ENCODE measurements around the gene FAM161B. TPM values are rescaled to one million over a fixed set of nuclear protein-coding genes. Genes with fewer than 3 reads are reported as not detected.

FAM161B gene, protein sequence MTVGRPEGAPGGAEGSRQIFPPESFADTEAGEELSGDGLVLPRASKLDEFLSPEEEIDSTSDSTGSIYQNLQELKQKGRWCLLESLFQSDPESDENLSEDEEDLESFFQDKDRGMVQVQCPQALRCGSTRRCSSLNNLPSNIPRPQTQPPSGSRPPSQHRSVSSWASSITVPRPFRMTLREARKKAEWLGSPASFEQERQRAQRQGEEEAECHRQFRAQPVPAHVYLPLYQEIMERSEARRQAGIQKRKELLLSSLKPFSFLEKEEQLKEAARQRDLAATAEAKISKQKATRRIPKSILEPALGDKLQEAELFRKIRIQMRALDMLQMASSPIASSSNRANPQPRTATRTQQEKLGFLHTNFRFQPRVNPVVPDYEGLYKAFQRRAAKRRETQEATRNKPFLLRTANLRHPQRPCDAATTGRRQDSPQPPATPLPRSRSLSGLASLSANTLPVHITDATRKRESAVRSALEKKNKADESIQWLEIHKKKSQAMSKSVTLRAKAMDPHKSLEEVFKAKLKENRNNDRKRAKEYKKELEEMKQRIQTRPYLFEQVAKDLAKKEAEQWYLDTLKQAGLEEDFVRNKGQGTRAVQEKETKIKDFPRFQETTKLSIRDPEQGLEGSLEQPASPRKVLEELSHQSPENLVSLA
- 1.6 to 2.0 TPM (median 1.9 TPM) in 5 replicates for total RNA-seq (2022; extraction: Qiagen RNA extraction; ENCODE audit: low read depth)

DNA sequence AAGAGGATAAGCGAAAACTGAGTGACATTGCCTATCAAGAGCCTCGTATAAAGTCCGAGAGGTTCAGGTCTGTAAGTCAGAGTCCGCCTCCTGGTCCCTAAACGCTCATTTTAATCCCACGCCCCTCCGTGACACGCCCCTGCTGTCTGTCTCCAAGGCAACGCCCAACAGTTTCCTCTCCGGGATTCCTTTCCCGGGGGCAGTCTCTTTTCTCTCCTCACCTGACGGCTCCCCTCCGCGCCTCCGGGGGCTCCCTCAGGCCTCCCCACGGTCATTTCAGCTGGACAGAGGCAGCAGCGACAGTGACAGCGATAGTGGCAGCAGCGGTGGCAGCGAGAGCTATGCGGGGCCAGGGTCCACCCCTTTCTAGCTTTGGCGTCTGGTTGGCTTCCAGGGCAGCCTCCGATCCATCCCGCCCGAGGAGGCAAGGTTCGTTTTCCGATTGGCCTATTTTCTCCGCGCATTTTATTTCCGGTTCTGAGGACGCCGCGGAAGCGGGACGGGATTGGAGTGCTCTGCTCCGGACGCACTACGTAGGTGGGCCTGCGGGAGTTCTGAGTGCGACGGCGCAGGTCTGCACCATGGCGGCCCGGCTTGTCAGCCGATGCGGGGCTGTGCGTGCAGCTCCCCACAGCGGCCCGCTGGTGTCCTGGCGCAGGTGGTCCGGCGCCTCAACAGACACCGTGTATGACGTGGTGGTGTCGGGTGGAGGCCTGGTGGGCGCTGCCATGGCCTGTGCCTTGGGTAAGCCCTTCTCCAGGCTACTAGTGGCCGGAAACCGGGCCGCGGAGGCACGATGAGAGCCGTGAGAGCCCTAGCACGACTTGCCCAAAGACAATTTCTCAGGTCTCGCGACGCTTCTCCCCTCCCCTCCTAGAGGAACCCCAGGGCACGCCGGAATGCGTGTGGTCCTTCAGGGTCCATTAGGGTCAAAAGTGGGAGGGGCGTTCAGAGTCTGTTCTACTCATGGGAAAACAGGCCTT is at the start of gene FAM161B, which contains the start of gene COQ6:
Gene FAM161B (minus strand): TSS at position 343 of the 983 bp plus-strand sequence. CDS start 68 bp downstream, at position 275.
Gene COQ6 (plus strand): TSS at position 551 of the 983 bp plus-strand sequence. CDS start 31 bp downstream, at position 582.

DNA sequence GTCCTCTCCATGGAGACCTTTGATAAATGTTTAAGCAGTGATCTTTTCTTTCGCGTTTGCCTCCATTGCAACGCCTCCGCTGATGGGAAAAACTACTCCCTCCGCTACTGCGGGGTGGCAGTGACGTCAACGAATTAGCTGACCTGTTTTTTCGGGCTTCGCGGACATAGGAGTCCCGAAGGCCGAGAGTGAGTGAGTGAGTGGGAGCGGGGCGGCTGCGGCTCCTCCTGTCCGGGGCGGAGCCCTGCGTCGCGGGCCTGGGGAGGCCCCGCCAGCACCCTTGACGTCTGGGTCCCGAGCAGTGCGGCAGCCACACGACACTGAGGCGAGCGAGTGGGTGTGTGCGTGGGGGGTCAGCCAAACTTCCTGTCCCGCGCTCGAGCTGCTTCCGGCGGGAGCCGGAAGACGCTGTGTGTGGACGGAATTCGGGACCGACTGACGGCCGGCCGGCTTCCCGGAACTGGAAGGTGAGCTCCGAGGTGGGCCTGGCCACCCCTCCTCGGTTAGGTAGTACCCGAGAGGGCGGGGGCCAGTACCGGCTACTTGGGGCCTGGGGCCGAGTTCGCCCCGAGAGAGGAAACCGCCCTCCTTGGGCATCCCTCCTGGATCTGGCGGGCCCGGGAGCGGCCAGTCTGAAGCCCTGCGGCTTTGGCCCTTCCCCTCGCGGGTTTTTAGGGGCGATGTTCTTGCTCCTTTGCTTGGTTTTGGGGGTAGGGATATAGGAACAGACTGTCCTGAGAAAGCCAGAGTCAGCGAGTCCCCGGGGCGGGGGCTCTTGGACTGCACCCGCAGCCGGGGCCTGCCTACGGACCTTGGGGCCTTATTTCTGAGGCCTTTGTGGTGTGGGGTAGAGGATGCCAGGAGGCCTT is 63.2 kb downstream of the FAM161B start, which contains the start of gene ZNF410:
Gene ZNF410 (plus strand): TSS at position 411 of the 869 bp plus-strand sequence. CDS start 5,317 bp downstream, outside the sequence.

Other genes starting within 250 kb of the FAM161B start
- gene PNMA1, start 235.7 kb downstream of the FAM161B start, total RNA-seq (2022; extraction: Qiagen RNA extraction; ENCODE audit: low read depth): 50.9 to 65.9 TPM (median 61.7 TPM) in 5 replicates
- 5.9 to 8.6 TPM (median 7.5 TPM) in 5 replicates for gene PTGR2, start 98.3 kb downstream of the FAM161B start, total RNA-seq (2022; extraction: Qiagen RNA extraction; ENCODE audit: low read depth)
- gene ZNF410, start 63.2 kb downstream of the FAM161B start, total RNA-seq (2022; extraction: Qiagen RNA extraction; ENCODE audit: low read depth): 41.3 to 56.6 TPM (median 45.3 TPM) in 5 replicates
- gene COQ6, start 208 bp upstream of the FAM161B start, total RNA-seq (2022; extraction: Qiagen RNA extraction; ENCODE audit: low read depth): 22.4 to 27.0 TPM (median 25.7 TPM) in 5 replicates
- 3.9 to 7.1 TPM (median 6.0 TPM) in 5 replicates for gene ENTPD5, start 69.2 kb upstream of the FAM161B start, total RNA-seq (2022; extraction: Qiagen RNA extraction; ENCODE audit: low read depth)
- 2.3 to 5.2 TPM (median 3.6 TPM) in 5 replicates for gene BBOF1, start 69.3 kb upstream of the FAM161B start, total RNA-seq (2022; extraction: Qiagen RNA extraction; ENCODE audit: low read depth)
- gene ALDH6A1, start 134.4 kb upstream of the FAM161B start, total RNA-seq (2022; extraction: Qiagen RNA extraction; ENCODE audit: low read depth): 1.6 to 2.9 TPM (median 2.4 TPM) in 5 replicates
- 3.4 to 5.9 TPM (median 4.9 TPM) in 5 replicates for gene LIN52, start 134.9 kb upstream of the FAM161B start, total RNA-seq (2022; extraction: Qiagen RNA extraction; ENCODE audit: low read depth)